ENCODE measurements around the gene DCAF10. TPM values are rescaled to one million over a fixed set of nuclear protein-coding genes. Genes with fewer than 3 reads are reported as not detected.
A peak's percentile ranks its signal among the peaks of the same experiment; 100 is the strongest.

Gene DCAF10
- total RNA-seq, 1 experiment from 2014 or later = 13.5 TPM

GRCh38 chr9:37776328-37776727 lies 24.3 kb upstream of the DCAF10 start:
- H3K4me1 Mint-ChIP-seq (ENCODE audit: low read depth, unreplicated experiment) = no peaks in the 10 kb centered on the region
- H3K27ac Mint-ChIP-seq (ENCODE audit: unreplicated experiment) = no peak overlapping the region
- H3K27me3 Mint-ChIP-seq (ENCODE audit: insufficient read depth, unreplicated experiment) = no peaks in the 10 kb centered on the region
- BruUV-seq (replicated peaks) = no TSS peak
- no peak for TF ChIP-seq CTCF (IDR thresholded peaks at IDR 0.05; ENCODE audit: insufficient read depth in 1 of 2, low read depth in 1 of 2, low read length in 1 of 2, severe bottlenecking in 1 of 2, unreplicated experiment in 1 of 2)
- H3K4me3 ChIP-seq (ENCODE audit: low read depth, low read length) = no peak overlapping the region
- H3K4me1 ChIP-seq = no peaks in the 10 kb centered on the region
- H3K36me3 ChIP-seq (ENCODE audit: control insufficient read depth, insufficient read depth, low read length) = peaks cover 2% of the 10 kb centered on the region; the same call in 1 of the 2 replicates
- no peaks in the 10 kb centered on the region for H3K9me3 ChIP-seq
- DNase-seq = no peak
- intact Hi-C loops (cut with micrococcal nuclease; ENCODE audit: unreplicated experiment) = no loop called here
- no peaks in the 10 kb centered on the region for H3K9me3 Mint-ChIP-seq (ENCODE audit: unreplicated experiment)
- no peaks in the 10 kb centered on the region for H3K27me3 ChIP-seq (replicated peaks; ENCODE audit: control insufficient read depth, insufficient read depth, low read length)
- peaks cover 61% of the 10 kb centered on the region for H3K36me3 Mint-ChIP-seq (ENCODE audit: insufficient read depth, unreplicated experiment)
- POLR2A ChIA-PET = no interaction called here
- CTCF ChIA-PET = no interaction called here
- H3K4me3 Mint-ChIP-seq (ENCODE audit: unreplicated experiment) = no peak overlapping the region

GRCh38 chr9:37778534-37778933 lies 22.1 kb upstream of the DCAF10 start:
- no peak for TF ChIP-seq CTCF (IDR thresholded peaks at IDR 0.05; ENCODE audit: insufficient read depth in 1 of 2, low read depth in 1 of 2, low read length in 1 of 2, severe bottlenecking in 1 of 2, unreplicated experiment in 1 of 2)
- CTCF ChIA-PET = no interaction called here
- no peaks in the 10 kb centered on the region for H3K27me3 ChIP-seq (replicated peaks; ENCODE audit: control insufficient read depth, insufficient read depth, low read length)
- DNase-seq = no peak
- no peak overlapping the region for H3K27ac Mint-ChIP-seq (ENCODE audit: unreplicated experiment)
- peaks cover 4% of the 10 kb centered on the region for H3K36me3 ChIP-seq (ENCODE audit: control insufficient read depth, insufficient read depth, low read length)
- peaks cover 59% of the 10 kb centered on the region for H3K36me3 Mint-ChIP-seq (ENCODE audit: insufficient read depth, unreplicated experiment)
- H3K4me3 Mint-ChIP-seq (ENCODE audit: unreplicated experiment) = no peak overlapping the region
- H3K9me3 Mint-ChIP-seq (ENCODE audit: unreplicated experiment) = no peaks in the 10 kb centered on the region
- peaks cover 9% of the 10 kb centered on the region for H3K4me1 Mint-ChIP-seq (ENCODE audit: low read depth, unreplicated experiment)
- POLR2A ChIA-PET = no interaction called here
- H3K4me1 ChIP-seq = no peaks in the 10 kb centered on the region
- intact Hi-C loops (cut with micrococcal nuclease; ENCODE audit: unreplicated experiment) = no loop called here
- H3K4me3 ChIP-seq (ENCODE audit: low read depth, low read length) = no peak overlapping the region
- no peaks in the 10 kb centered on the region for H3K9me3 ChIP-seq
- no TSS peak for BruUV-seq (replicated peaks)
- H3K27me3 Mint-ChIP-seq (ENCODE audit: insufficient read depth, unreplicated experiment) = no peaks in the 10 kb centered on the region

- Mint-ChIP-seq H3K27ac (ENCODE audit: unreplicated experiment) (peak overlapping the region; percentile 98), H3K36me3 (ENCODE audit: insufficient read depth, unreplicated experiment) (peaks cover 33% of the 10 kb centered on the region), H3K4me1 (ENCODE audit: low read depth, unreplicated experiment) (peaks cover 9% of the 10 kb centered on the region), H3K27me3 (ENCODE audit: insufficient read depth, unreplicated experiment) (no peaks in the 10 kb centered on the region), H3K4me3 (ENCODE audit: unreplicated experiment) (peak overlapping the region; percentile 97), H3K9me3 (ENCODE audit: unreplicated experiment) (no peaks in the 10 kb centered on the region)
- TSS peak; percentile 25 for BruUV-seq (replicated peaks)
- 0 out of 2 replicates have a peak, but pooled peaks cover 3% of the 10 kb centered on the region for H3K4me1 ChIP-seq
- CTCF ChIA-PET = interaction anchor here (1.0 kb wide), 1 partner anchor 299 kb away, joined by 3 read pairs; the partner anchor contains the start of gene POLR1E
- POLR2A ChIA-PET = interaction anchor here (0.7 to 1.9 kb wide), 3 partner anchors 17 to 192 kb away, joined by 3 to 12 read pairs (median 7); partner anchors contain the start of genes DCAF10 and TOMM5
- H3K4me3 ChIP-seq (ENCODE audit: low read depth, low read length) = peak overlapping the region; percentile 97
- peaks cover 4% of the 10 kb centered on the region for H3K36me3 ChIP-seq (ENCODE audit: control insufficient read depth, insufficient read depth, low read length)
- no peak for DNase-seq
- H3K9me3 ChIP-seq = no peaks in the 10 kb centered on the region
- intact Hi-C loops (cut with micrococcal nuclease; ENCODE audit: unreplicated experiment) = loop anchor here (2.0 to 10.0 kb wide), 3 partner anchors 31 to 199 kb away; partner anchors contain the start of genes SLC25A51 and TRMT10B
- no peak for TF ChIP-seq CTCF (IDR thresholded peaks at IDR 0.05; ENCODE audit: insufficient read depth in 1 of 2, low read depth in 1 of 2, low read length in 1 of 2, severe bottlenecking in 1 of 2, unreplicated experiment in 1 of 2)
- no peaks in the 10 kb centered on the region for H3K27me3 ChIP-seq (replicated peaks; ENCODE audit: control insufficient read depth, insufficient read depth, low read length)
Measured at GRCh38 chr9:37784291-37784615, 16.3 kb upstream of the DCAF10 start.
